Measurements from ENCODE around the gene TVP23A. TPM values are rescaled to one million over a fixed set of nuclear protein-coding genes. Genes with fewer than 3 reads are reported as not detected.

The TVP23A gene
- total and polyA plus RNA-seq, 10 of the 15 experiments (the other 5 are each of a cell fraction or from before 2014, with no cell fraction given): 1.1 to 6.4 (median 2.2) TPM

DNA sequence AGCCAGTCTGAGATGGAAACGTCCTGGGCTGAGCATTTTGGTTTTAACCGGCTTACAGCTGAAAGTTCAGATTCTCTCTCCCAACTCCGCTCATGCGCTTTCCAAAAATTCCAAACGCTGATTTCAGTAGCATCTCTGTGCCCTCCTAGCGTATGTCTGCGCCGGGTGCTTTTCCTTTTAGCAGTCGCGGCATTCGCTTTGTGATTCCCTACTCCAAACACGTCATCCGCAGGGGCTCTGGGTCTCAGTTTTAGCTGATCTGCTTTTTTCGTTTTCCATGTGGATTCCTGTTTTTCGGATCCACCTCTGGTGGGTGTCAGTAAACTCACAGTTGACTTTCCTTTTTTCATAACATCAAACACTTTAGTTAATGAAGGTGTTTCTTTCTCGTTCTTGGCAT lies 22.1 kb upstream of the TVP23A start:
- in situ Hi-C loops (cut with MboI): no loop called here
- 79% methylated on average over 16 of the region's 16 CpGs for WGBS (ENCODE audit: insufficient coverage, insufficient replicate concordance, low lambda C conversion rate, missing lambda C conversion rate)
- ChIA-PET SMC1A (ENCODE audit: uncharacterized antibody, unreplicated experiment) (interaction anchor here (0.9 to 2.4 kb wide), 4 partner anchors 11 to 36 kb away, joined by 3 to 13 read pairs (median 8); partner anchors contain the start of gene CIITA), RAD21 (ENCODE audit: unreplicated experiment) (no interaction called here), CTCF (interaction anchor here (0.8 kb wide), 1 partner anchor 70 kb away, joined by 3 read pairs; no protein-coding TSS in a partner anchor), POLR2A (interaction anchor here (1.0 to 1.3 kb wide), 3 partner anchors 12 to 38 kb away, joined by 3 to 5 read pairs (median 3); partner anchors contain the start of gene CIITA)
- Histone ChIP-seq H3K27ac (ENCODE audit: control insufficient read depth, insufficient read depth) (no peak overlapping the region), H3K4me2 (ENCODE audit: control insufficient read depth, insufficient read depth) (no peak overlapping the region), H3K4me1 (ENCODE audit: control insufficient read depth, insufficient read depth, low read length) (peaks cover 25% of the 10 kb centered on the region), H2AFZ (ENCODE audit: control insufficient read depth, low read depth, low read length) (no peak overlapping the region), H3K27me3 (replicated peaks in 1 of 2; ENCODE audit: control insufficient read depth in 2 of 2, insufficient read depth in 2 of 2, low read length in 1 of 2) (no peaks in the 10 kb centered on the region), H3K79me2 (ENCODE audit: control insufficient read depth, insufficient read depth, low read length) (no peaks in the 10 kb centered on the region), H3K4me3 (no peak overlapping the region), H3K36me3 (ENCODE audit: control insufficient read depth in 2 of 2, insufficient read depth in 2 of 2, low read length in 1 of 2) (no peaks in the 10 kb centered on the region), H4K20me1 (ENCODE audit: control insufficient read depth, insufficient read depth) (no peaks in the 10 kb centered on the region), H3K9me3 (replicated peaks; ENCODE audit: control insufficient read depth, insufficient read depth, low read length) (peaks cover 5% of the 10 kb centered on the region), H3K9ac (ENCODE audit: control insufficient read depth, insufficient read depth, low read length) (no peak overlapping the region)
- no TSS peak for BruUV-seq (replicated peaks)
- no peak for FAIRE-seq
- intact Hi-C loops (cut with micrococcal nuclease; ENCODE audit: unreplicated experiment): no loop called here
- no peak for ATAC-seq
- TF ChIP-seq, protein P1, sequence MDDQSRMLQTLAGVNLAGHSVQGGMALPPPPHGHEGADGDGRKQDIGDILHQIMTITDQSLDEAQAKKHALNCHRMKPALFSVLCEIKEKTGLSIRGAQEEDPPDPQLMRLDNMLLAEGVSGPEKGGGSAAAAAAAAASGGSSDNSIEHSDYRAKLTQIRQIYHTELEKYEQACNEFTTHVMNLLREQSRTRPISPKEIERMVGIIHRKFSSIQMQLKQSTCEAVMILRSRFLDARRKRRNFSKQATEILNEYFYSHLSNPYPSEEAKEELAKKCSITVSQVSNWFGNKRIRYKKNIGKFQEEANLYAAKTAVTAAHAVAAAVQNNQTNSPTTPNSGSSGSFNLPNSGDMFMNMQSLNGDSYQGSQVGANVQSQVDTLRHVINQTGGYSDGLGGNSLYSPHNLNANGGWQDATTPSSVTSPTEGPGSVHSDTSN (IDR thresholded peaks at IDR 0.05; ENCODE audit: insufficient replicate concordance, low read depth, low read length): no peak
- TF ChIP-seq SMC3 (IDR thresholded peaks at IDR 0.05; ENCODE audit: borderline replicate concordance, low read length) (no peak), SUZ12 (IDR thresholded peaks at IDR 0.05; ENCODE audit: unreplicated experiment) (no peak)
- DNase-seq (ENCODE audit: low read depth, low spot score): no peak

DNA sequence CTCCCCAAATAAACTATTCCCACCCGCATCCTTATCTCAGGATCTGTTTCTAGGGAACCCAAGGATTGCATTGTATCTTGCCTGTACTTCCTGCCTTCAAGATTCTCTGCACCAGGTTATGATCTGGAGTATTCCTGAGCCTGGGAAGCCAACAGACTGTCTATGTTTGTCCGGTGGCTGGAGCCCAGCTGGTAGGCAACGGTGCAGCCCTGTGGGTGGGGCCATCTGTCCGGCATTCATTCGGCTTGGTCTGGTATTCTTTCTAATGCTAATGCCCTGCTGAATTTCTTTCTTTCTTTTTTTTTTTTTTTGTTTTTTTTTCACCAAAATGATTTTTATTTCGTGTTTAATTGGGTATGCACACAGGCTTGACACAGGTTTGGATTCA lies 20.7 kb upstream of the TVP23A start:
- FAIRE-seq: no peak
- TF ChIP-seq POLR2AphosphoS2 (IDR thresholded peaks at IDR 0.05; ENCODE audit: low read depth, low read length) (no peak), PAX5 (IDR thresholded peaks at IDR 0.05; ENCODE audit: borderline replicate concordance, low read depth, low read length) (no peak)
- TF ChIP-seq, protein P2, sequence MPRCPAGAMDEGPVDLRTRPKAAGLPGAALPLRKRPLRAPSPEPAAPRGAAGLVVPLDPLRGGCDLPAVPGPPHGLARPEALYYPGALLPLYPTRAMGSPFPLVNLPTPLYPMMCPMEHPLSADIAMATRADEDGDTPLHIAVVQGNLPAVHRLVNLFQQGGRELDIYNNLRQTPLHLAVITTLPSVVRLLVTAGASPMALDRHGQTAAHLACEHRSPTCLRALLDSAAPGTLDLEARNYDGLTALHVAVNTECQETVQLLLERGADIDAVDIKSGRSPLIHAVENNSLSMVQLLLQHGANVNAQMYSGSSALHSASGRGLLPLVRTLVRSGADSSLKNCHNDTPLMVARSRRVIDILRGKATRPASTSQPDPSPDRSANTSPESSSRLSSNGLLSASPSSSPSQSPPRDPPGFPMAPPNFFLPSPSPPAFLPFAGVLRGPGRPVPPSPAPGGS (IDR thresholded peaks at IDR 0.05; ENCODE audit: borderline replicate concordance, insufficient read depth, low read depth, low read length, poor library complexity, severe bottlenecking): no peak
- TF ChIP-seq, protein P3, sequence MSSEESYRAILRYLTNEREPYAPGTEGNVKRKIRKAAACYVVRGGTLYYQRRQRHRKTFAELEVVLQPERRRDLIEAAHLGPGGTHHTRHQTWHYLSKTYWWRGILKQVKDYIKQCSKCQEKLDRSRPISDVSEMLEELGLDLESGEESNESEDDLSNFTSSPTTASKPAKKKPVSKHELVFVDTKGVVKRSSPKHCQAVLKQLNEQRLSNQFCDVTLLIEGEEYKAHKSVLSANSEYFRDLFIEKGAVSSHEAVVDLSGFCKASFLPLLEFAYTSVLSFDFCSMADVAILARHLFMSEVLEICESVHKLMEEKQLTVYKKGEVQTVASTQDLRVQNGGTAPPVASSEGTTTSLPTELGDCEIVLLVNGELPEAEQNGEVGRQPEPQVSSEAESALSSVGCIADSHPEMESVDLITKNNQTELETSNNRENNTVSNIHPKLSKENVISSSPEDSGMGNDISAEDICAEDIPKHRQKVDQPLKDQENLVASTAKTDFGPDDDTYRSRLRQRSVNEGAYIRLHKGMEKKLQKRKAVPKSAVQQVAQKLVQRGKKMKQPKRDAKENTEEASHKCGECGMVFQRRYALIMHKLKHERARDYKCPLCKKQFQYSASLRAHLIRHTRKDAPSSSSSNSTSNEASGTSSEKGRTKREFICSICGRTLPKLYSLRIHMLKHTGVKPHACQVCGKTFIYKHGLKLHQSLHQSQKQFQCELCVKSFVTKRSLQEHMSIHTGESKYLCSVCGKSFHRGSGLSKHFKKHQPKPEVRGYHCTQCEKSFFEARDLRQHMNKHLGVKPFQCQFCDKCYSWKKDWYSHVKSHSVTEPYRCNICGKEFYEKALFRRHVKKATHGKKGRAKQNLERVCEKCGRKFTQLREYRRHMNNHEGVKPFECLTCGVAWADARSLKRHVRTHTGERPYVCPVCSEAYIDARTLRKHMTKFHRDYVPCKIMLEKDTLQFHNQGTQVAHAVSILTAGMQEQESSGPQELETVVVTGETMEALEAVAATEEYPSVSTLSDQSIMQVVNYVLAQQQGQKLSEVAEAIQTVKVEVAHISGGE (CRISPR knock-in tag; IDR thresholded peaks at IDR 0.05): no peak
- TF ChIP-seq, protein P4, sequence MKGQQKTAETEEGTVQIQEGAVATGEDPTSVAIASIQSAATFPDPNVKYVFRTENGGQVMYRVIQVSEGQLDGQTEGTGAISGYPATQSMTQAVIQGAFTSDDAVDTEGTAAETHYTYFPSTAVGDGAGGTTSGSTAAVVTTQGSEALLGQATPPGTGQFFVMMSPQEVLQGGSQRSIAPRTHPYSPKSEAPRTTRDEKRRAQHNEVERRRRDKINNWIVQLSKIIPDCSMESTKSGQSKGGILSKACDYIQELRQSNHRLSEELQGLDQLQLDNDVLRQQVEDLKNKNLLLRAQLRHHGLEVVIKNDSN (IDR thresholded peaks at IDR 0.05; ENCODE audit: borderline replicate concordance, extremely low read length, insufficient read depth, low read depth, low read length): no peak

More for the DNA sequence above, 20.7 kb upstream of the TVP23A start:
- ChIA-PET RAD21 (ENCODE audit: unreplicated experiment) (interaction anchor here (1.5 kb wide), 1 partner anchor 50 kb away, joined by 3 read pairs; no protein-coding TSS in a partner anchor), CTCF (no interaction called here), SMC1A (ENCODE audit: uncharacterized antibody, unreplicated experiment) (interaction anchor here (1.7 kb wide), 1 partner anchor 18 kb away, joined by 3 read pairs; no protein-coding TSS in a partner anchor), POLR2A (no interaction called here)
- intact Hi-C loops (cut with micrococcal nuclease; ENCODE audit: unreplicated experiment): loop anchor here (10.0 kb wide), 1 partner anchor 76 kb away; no protein-coding TSS in a partner anchor
- Histone ChIP-seq H3K79me2 (ENCODE audit: control insufficient read depth, insufficient read depth, low read length) (no peaks in the 10 kb centered on the region), H4K20me1 (ENCODE audit: control insufficient read depth, insufficient read depth) (no peaks in the 10 kb centered on the region), H3K27me3 (replicated peaks in 1 of 2; ENCODE audit: control insufficient read depth in 2 of 2, insufficient read depth in 2 of 2, low read length in 1 of 2) (no peaks in the 10 kb centered on the region), H3K36me3 (ENCODE audit: control insufficient read depth in 2 of 2, insufficient read depth in 2 of 2, low read length in 1 of 2) (no peaks in the 10 kb centered on the region), H3K4me2 (ENCODE audit: control insufficient read depth, insufficient read depth) (no peak overlapping the region), H2AFZ (ENCODE audit: control insufficient read depth, low read depth, low read length) (no peak overlapping the region), H3K27ac (ENCODE audit: control insufficient read depth, insufficient read depth) (no peak overlapping the region), H3K9me3 (replicated peaks; ENCODE audit: control insufficient read depth, insufficient read depth, low read length) (peaks cover 5% of the 10 kb centered on the region), H3K4me1 (ENCODE audit: control insufficient read depth, insufficient read depth, low read length) (peaks cover 39% of the 10 kb centered on the region), H3K4me3 (no peak overlapping the region), H3K9ac (ENCODE audit: control insufficient read depth, insufficient read depth, low read length) (no peak overlapping the region)
- in situ Hi-C loops (cut with MboI): no loop called here
- DNase-seq (ENCODE audit: low read depth, low spot score) (no peak), ATAC-seq (no peak)
- 88% methylated on average over 6 of the region's 6 CpGs for WGBS (ENCODE audit: insufficient coverage, insufficient replicate concordance, low lambda C conversion rate, missing lambda C conversion rate)
- no TSS peak for BruUV-seq (replicated peaks)
